PFSK-1 (cell line): ENCODE data around the gene NCOA7.

Experiments used
- FOXP2 ChIP-seq: optimal IDR thresholded peaks from 2 replicates; pipeline ENCODE3; 2011; ENCODE audit warnings: borderline replicate concordance, control low read depth, inconsistent platforms; ENCODE audit not compliant: insufficient read depth; ENCODE audit errors: extremely low read length, extremely low read depth
- POLR2AphosphoS5 ChIP-seq: IDR thresholded peaks from 2 replicates; pipeline ENCODE4 v1.6.1; 2012; ENCODE audit warnings: low read depth, mild to moderate bottlenecking, control low read depth, low read length, moderate library complexity
- SIN3A ChIP-seq: IDR thresholded peaks from 2 replicates; pipeline ENCODE4 v1.6.1; 2012; ENCODE audit warnings: mild to moderate bottlenecking, low read length, moderate library complexity, borderline replicate concordance; ENCODE audit not compliant: insufficient read depth
- TAF1 ChIP-seq: IDR thresholded peaks from 2 replicates; pipeline ENCODE4 v1.6.1; 2012; ENCODE audit warnings: low read length, control low read depth, borderline replicate concordance; ENCODE audit not compliant: insufficient read depth
- TF ChIP-seq, protein P1 (sequence below), 2 experiments: IDR thresholded peaks; 2 replicates each; pipeline versions ENCODE4 v1.6.1 to v1.8.0; 2011 to 2012; ENCODE audit warnings: low read depth in 2 of 2, low read length in 2 of 2, control low read depth in 1 of 2, inconsistent platforms in 1 of 2, mild to moderate bottlenecking in 1 of 2, moderate library complexity in 1 of 2; ENCODE audit not compliant: insufficient read depth in 1 of 2

The NCOA7 gene

DNA sequence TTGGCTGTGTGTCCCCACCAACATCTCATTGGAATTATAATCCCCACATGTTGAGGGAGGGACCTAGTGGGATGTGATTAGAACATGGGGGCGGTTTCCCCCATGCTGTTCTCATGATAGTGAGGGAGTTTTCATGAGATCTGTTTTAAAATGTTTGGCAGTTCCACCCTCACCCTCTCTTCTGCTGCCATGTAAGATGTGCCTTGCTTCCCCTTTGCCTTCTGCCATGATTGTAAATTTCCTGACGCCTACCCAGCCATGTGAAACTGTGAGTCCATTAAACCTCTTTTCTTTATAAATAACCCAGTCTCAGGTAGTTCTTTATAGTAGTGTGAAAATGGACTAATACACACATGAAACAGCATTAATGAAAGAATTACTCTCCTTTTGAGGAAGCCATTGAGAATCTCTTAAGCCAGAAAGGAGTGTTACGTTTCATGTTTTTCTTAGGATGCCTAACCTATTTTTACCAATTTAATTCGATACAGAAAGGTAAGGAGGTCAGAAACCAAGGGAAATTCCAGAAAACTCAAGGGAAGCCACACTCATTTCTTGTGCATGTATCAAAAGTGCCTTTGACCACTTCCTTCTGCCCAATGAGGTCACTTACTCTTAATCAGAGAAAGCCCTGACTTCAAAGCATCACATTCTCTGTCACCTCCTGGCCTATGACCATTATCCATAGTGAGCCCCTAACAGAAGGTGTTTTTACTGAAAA, 141.1 kb downstream of the NCOA7 start:
- TF ChIP-seq SIN3A: no peak
- TF ChIP-seq, protein P1, sequence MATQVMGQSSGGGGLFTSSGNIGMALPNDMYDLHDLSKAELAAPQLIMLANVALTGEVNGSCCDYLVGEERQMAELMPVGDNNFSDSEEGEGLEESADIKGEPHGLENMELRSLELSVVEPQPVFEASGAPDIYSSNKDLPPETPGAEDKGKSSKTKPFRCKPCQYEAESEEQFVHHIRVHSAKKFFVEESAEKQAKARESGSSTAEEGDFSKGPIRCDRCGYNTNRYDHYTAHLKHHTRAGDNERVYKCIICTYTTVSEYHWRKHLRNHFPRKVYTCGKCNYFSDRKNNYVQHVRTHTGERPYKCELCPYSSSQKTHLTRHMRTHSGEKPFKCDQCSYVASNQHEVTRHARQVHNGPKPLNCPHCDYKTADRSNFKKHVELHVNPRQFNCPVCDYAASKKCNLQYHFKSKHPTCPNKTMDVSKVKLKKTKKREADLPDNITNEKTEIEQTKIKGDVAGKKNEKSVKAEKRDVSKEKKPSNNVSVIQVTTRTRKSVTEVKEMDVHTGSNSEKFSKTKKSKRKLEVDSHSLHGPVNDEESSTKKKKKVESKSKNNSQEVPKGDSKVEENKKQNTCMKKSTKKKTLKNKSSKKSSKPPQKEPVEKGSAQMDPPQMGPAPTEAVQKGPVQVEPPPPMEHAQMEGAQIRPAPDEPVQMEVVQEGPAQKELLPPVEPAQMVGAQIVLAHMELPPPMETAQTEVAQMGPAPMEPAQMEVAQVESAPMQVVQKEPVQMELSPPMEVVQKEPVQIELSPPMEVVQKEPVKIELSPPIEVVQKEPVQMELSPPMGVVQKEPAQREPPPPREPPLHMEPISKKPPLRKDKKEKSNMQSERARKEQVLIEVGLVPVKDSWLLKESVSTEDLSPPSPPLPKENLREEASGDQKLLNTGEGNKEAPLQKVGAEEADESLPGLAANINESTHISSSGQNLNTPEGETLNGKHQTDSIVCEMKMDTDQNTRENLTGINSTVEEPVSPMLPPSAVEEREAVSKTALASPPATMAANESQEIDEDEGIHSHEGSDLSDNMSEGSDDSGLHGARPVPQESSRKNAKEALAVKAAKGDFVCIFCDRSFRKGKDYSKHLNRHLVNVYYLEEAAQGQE (IDR thresholded peaks at IDR 0.05; ENCODE audit: insufficient read depth in 1 of 2, low read depth in 2 of 2, low read length in 2 of 2): no peak

DNA sequence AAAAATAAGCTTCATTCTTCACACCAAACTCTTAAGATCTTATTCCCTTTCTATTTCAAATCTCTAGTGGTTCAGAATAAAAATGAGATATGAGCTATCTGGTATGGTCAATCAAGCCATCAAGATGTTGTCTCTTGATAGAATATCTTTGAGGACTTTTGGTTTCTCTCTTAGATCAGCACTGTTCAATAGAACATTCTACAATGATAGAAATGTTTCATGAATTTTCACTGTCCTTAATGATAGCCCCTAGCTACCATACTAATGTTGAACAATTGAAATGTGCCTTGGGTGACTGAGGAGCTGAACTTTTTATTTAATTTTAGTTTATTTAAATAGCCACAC, 141.7 kb downstream of the NCOA7 start:
- TF ChIP-seq TAF1 (no peak), SIN3A (no peak), POLR2AphosphoS5 (no peak), FOXP2 (no peak)
- TF ChIP-seq, protein P1 (IDR thresholded peaks at IDR 0.05; ENCODE audit: insufficient read depth in 1 of 2, low read depth in 2 of 2, low read length in 2 of 2): no peak

DNA sequence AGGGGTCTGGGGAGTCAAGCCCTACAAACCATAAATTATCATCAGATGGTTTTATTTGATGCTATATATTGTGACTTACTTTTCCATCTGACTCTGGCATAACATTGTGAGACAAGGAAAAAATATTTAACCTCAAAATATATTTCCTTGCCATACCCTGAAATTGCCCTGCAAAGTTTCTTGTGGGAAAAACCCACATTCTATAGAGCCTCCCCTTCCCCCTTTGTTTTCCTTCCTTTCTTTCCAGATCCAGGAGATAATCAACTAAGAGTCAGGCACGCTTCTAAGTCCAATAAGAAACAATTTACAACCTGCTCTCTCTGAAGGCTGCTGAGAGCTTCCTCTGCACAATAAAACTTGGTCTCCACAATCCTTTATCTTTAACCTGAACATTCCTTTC, 148.3 kb downstream of the NCOA7 start:
- TF ChIP-seq FOXP2: no peak
- no peak for TF ChIP-seq SIN3A
- no peak for TF ChIP-seq TAF1
- TF ChIP-seq, protein P1 (IDR thresholded peaks at IDR 0.05; ENCODE audit: insufficient read depth in 1 of 2, low read depth in 2 of 2, low read length in 2 of 2): no peak
- TF ChIP-seq POLR2AphosphoS5: no peak

DNA sequence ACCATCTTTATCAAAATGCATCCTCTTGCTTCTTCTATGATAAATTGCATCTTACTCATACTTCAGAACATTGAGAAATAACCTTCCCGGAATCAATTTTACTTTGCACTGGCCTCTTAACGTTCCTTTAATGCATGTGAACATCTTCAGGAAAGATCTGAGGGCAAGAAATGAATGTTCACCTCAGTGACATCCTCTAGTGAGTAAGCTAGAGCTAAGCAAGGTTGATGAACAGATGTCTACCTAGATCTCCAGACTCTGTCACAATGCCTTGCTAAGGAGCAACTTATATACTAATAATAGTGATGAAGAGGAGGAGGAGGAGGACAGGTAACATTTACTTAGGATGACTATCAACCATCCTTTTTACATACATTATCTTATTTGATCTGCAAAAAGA, 149.0 kb downstream of the NCOA7 start:
- TF ChIP-seq POLR2AphosphoS5 (no peak), FOXP2 (no peak), TAF1 (no peak), SIN3A (no peak)
- TF ChIP-seq, protein P1 (IDR thresholded peaks at IDR 0.05; ENCODE audit: insufficient read depth in 1 of 2, low read depth in 2 of 2, low read length in 2 of 2): no peak

DNA sequence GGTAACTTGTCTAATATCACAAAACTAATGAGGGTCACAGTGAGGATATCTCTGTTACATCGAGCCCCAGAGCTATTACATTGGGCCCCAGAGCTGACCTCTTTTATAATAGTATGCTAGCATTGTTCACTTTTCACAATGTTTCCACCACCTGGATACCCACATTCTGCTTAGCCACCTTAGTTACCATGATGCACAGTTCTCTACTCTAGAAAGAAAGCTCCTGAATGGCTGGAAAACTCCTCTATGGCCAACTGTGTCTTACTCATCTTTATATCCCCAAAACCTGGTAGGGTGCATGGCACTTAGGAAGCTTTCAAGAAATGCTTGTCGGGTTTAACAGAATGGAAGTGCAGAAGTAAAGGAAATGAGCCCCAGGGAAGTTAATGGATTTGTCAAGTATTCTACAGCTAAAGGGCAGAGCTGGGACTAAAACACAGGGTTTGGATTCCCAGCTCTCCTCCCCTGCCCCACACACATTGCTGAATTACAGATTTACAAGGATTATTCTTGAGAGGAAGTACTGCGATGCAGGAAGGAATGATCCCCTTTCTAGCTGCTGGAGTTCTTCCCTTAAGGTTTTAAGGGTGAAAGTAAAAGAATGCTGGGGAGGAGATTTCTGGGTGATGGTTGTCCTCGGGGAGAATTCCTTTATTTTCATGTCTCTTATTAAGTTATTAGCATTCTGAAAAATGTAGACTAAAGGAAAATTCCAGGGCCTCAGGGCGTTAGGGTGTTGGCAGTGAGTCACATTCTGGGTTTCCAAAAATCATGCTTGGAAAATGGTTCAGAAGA, 149.7 kb downstream of the NCOA7 start:
- TF ChIP-seq TAF1: no peak
- no peak for TF ChIP-seq POLR2AphosphoS5
- TF ChIP-seq, protein P1 (IDR thresholded peaks at IDR 0.05; ENCODE audit: insufficient read depth in 1 of 2, low read depth in 2 of 2, low read length in 2 of 2): no peak
- no peak for TF ChIP-seq SIN3A
- no peak for TF ChIP-seq FOXP2
